Effector memory CD4-positive, alpha-beta T cell (primary cell): ENCODE results near the gene MYH9.
"Not testable (repeated sequence)": the region's sequence is repeated elsewhere in the genome, so short reads cannot be mapped to it uniquely, and the experiment has no call there.

Experiments
- DNase-seq, 3 donors: peaks; one replicate each; pipeline ENCODE4 v3.0.0-alpha.2; 2020
- H3K27ac ChIP-seq: 2 replicates; pipeline ENCODE4 v1.7.0; 2013; ENCODE audit warnings: mild to moderate bottlenecking, low read length, moderate library complexity; ENCODE audit not compliant: insufficient read depth, poor library complexity, severe bottlenecking
- H3K27me3 ChIP-seq: replicated peaks from 2 replicates; pipeline ENCODE4 v1.7.0; 2013; ENCODE audit warnings: mild to moderate bottlenecking, low read length; ENCODE audit not compliant: insufficient read depth, control insufficient read depth, poor library complexity, severe bottlenecking
- H3K36me3 ChIP-seq: 2 replicates; pipeline ENCODE4 v1.7.0; 2013; ENCODE audit warnings: mild to moderate bottlenecking, low read length, moderate library complexity; ENCODE audit not compliant: control insufficient read depth, insufficient read depth
- H3K4me1 ChIP-seq: 2 replicates; pipeline ENCODE4 v1.7.0; 2013; ENCODE audit warnings: low read length, mild to moderate bottlenecking; ENCODE audit not compliant: control insufficient read depth, insufficient read depth, poor library complexity, severe bottlenecking
- H3K4me3 ChIP-seq: 2 replicates; pipeline ENCODE4 v1.7.0; 2013; ENCODE audit warnings: low read length, low read depth, mild to moderate bottlenecking; ENCODE audit not compliant: insufficient read depth, poor library complexity, severe bottlenecking
- H3K9me3 ChIP-seq: 2 replicates; pipeline ENCODE4 v1.7.0; 2013; ENCODE audit warnings: mild to moderate bottlenecking, low read length, moderate library complexity; ENCODE audit not compliant: control insufficient read depth

MYH9 gene

DNA sequence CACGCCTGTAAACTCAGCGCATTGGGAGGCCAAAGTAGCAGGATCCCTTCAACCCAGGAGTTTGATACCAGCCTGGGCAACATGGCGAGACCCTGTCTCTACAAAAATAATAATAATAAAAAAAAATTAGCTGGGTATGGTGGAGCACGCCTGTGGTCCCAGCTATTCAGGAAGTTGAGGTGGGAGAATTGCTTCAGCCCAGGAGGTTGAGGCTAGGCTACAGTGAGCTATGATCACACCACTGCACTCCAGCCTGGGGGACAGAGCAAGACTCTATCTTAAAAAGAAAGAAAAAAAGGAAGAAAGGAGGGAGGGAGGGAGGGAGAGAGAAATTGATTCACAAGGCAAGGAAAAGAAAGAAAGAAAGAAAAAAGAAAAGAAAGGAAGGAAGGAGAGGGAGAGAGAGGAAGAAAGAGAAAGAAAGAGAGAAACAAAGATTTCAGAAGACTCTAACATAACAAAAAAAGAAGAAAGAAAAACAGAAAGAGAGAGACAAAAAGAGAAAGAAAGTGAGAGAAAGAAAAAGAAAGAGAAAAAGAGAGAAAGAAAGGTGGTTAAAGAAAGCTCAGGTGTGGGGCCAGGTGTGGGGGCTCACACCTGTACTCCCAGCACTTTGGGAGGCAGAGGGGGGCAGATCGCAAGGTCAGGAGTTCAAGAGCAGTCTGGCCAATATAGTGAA, 37.3 kb upstream of the MYH9 start:
- H3K36me3 ChIP-seq, result no peaks in the 10 kb centered on the region
- no peaks in the 10 kb centered on the region for H3K4me1 ChIP-seq
- H3K9me3 ChIP-seq, result no peaks in the 10 kb centered on the region
- no peaks in the 10 kb centered on the region for H3K27me3 ChIP-seq
- H3K4me3 ChIP-seq, result no peak overlapping the region
- DNase-seq, result no peak
- H3K27ac ChIP-seq, result no peak overlapping the region

DNA sequence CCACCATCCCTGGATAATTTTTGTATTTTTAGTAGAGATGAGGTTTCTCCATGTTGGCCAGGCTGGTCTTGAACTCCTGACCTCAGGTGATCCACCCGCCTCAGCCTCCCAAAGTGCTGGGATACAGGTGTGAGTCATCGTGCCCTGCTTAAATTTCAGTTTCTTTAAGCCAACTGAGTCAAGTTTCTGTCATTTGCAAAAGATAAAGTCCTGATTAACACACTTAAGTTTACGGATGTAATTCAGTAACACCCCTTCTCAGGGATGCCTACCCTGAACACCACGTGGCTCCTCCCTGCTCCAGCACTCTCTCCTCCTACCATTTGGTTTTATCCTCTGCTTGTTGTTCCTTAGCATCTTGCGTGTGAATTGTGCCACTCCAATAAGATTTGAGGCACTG, 36.7 kb upstream of the MYH9 start:
- not testable (repeated sequence) for H3K27ac ChIP-seq, DNase-seq, H3K4me3 ChIP-seq, H3K27me3 ChIP-seq, H3K36me3 ChIP-seq, H3K9me3 ChIP-seq, H3K4me1 ChIP-seq

DNA sequence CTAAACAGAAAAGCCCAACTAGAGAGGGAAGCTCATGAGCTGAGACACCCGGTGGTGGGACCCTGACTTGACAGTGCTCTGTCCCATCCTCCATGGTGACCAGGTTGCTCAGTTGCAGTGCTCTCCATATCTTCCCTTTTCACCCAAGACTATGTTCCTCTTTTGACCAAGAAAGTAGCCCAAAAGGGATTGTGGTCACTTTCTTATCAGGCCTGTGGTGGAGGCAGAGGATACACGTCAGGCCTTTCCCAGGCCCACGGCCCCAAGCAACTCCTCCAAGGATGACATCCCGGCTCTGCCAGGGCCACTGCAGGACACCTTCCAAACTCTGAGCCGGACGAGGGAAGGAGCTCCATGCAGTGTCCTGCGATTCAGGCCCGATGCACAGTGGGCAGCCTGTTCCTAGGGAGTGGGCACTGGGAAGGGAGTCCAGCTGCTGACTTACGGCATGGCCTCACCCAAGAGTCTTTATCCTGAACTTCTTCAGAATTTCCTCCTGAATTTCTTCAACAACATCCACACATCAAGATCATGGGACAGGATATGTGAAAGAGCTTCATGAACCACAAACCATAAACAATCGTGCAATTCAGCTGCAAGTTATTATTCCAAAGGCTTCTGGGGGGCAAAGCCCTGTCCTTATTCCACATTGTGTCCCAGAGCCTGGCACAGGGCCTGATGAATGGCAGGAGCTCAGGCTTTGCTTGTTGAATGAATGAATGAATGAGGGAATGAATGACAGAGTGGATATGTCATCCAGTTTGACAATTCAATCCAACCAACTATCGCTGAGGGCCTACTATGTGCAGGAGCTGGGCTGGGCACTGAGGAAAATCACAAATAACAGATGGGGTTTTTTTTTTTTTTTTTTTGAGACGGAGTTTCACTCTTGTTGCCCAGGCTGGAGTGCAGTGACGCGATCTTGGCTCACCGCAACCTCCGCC, 36.0 kb upstream of the MYH9 start:
- no peaks in the 10 kb centered on the region for H3K27me3 ChIP-seq
- no peaks in the 10 kb centered on the region for H3K36me3 ChIP-seq
- H3K4me1 ChIP-seq, result peaks cover 5% of the 10 kb centered on the region
- DNase-seq, result no peak
- H3K9me3 ChIP-seq, result no peaks in the 10 kb centered on the region
- no peak overlapping the region for H3K4me3 ChIP-seq
- H3K27ac ChIP-seq, result no peak overlapping the region

DNA sequence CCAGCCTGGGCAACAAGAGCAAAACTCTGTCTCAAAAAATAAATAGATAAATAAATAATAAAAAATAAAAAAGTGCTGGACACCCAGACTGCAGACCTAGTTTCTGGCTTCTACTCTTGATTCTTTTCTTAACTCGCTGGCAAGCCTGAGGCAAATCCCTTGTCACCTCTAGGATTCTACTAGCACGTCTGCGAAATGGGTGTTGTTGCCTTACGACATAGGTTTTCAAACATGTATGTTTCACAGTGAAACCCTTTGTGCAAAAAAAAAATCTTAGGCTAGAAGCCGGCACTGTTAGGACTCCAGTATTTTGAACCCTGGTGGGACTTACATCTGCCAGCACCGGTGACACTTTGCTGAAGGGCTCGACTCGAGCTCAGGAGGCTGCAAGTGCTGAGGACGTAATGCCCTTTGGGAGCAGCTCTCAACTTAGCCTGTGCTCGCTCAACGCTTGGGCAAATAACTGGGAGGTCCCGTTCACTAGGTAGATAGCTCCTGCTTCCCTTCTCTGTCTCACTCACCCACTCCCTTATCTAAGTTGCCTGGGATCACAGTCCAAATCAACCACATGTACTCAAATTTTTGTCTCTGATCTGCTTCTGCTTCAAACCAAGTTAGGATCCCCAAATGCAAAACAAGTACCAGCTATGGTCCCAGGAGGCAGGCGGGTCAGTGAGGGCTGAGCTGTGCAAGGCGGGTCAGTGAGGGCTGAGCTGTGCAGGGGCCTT, 34.7 kb upstream of the MYH9 start:
- Histone ChIP-seq H3K27me3 (no peaks in the 10 kb centered on the region), H3K4me3 (no peak overlapping the region), H3K27ac (no peak overlapping the region), H3K36me3 (no peaks in the 10 kb centered on the region), H3K9me3 (no peaks in the 10 kb centered on the region), H3K4me1 (peaks cover 5% of the 10 kb centered on the region)
- no peak for DNase-seq

DNA sequence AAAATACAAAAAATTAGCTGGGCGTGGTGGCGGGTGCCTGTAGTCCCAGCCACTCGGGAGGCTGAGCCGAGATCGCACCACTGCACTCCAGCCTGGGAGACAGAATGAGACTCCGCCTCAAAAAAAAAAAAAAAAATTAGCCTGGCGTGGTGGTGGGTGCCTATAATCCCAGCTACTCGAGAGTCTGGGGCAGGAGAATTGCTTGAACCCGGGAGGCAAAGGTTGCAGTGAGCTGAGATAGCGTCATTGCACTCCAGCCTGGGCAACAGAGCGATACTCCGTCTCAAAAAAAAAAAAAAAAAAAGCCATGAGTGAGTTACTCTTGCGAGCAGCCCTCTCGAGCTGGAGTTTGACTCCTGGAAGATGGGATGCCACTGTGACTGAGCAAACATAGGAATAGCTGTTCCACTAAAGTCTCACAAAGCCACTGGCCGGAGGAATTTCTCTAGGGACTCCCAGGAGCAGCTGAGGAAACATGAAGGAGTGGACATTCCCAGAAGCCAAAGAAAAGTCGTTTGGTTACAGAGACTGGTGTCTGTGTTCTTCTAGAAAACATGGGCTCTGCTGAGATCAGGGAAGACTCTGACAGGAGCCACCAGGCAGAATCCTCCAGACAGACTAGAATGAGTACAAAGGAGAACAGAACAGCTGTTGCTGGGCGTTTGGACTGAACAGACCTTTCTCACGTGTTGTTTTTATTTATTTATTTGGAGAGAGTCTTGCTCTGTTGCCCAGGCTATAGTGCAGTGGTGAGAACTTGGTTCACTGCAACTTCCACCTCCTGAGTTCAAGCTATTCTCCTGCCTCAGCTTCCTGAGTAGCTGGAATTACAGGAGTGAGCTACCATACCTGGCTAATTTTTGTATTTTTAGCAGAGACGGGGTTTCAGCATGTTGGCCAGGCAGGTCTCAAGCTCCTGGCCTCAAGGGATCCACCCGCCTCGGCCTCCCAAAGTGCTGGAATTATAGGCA, 32.4 kb upstream of the MYH9 start:
- no peaks in the 10 kb centered on the region for H3K27me3 ChIP-seq
- H3K9me3 ChIP-seq, result no peaks in the 10 kb centered on the region
- H3K4me1 ChIP-seq, result peaks cover 5% of the 10 kb centered on the region
- DNase-seq, result no peak
- H3K27ac ChIP-seq, result no peak overlapping the region
- no peak overlapping the region for H3K4me3 ChIP-seq
- no peaks in the 10 kb centered on the region for H3K36me3 ChIP-seq

DNA sequence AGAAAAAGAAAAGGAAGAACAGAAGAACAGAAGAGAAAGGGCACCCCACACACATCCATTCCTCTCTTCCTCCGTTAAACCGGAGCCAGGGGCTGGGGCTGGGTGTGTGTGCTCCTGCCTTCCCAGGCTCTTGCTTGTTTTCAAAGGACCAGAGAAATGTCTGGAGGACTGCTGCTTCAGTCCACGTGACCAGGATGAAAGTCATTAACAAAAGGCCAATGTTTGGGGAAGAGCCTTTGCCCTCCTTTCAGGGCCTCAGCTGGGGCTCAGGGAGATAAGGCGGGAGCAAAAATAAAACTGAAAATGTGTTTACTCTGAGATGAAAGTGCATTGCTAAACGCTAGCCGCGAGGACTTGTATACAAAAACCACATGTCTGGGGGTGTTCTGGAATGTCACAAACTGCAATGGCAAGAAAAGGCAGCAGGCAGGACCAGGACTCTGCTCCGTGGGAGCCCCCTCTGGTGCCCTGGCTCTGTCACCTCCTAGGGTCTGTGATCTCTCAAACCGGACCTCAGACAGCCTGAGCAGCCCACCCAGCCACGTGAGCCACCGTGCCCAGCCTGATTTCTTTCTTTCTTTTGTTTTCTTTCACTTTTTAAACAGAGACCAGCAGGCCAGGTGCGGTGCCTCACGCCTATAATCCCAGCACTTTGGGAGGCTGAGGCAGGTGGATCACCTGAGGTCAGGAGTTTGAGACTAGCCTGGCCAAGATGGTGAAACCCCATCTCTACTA, 31.6 kb upstream of the MYH9 start:
- Histone ChIP-seq H3K4me1 (peaks cover 5% of the 10 kb centered on the region), H3K36me3 (no peaks in the 10 kb centered on the region), H3K9me3 (no peaks in the 10 kb centered on the region), H3K4me3 (no peak overlapping the region), H3K27ac (no peak overlapping the region), H3K27me3 (no peaks in the 10 kb centered on the region)
- no peak for DNase-seq

DNA sequence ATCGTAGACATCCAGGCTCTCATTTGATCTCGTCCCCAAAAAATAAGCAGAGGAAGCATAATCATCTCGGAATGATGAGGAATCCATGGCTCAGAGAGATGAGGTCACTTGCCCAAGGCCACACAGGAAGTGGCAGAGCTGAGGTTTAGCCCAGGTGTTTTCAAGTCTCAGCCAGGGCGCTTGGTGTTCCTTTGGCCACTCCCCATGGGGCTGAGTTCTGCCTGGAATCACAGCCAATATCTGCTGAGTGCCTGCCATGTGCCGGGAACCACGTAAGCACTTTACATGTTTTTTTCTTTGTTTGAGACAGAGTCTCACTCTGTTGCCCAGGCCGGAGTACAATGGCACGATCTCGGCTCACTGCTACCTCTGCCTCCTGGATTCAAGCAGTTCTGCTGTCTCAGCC, 29.5 kb upstream of the MYH9 start:
- H3K36me3 ChIP-seq, result no peaks in the 10 kb centered on the region
- H3K4me1 ChIP-seq, result peaks cover 5% of the 10 kb centered on the region
- H3K27ac ChIP-seq, result no peak overlapping the region
- H3K27me3 ChIP-seq, result no peaks in the 10 kb centered on the region
- DNase-seq, result no peak
- H3K9me3 ChIP-seq, result no peaks in the 10 kb centered on the region
- no peak overlapping the region for H3K4me3 ChIP-seq

DNA sequence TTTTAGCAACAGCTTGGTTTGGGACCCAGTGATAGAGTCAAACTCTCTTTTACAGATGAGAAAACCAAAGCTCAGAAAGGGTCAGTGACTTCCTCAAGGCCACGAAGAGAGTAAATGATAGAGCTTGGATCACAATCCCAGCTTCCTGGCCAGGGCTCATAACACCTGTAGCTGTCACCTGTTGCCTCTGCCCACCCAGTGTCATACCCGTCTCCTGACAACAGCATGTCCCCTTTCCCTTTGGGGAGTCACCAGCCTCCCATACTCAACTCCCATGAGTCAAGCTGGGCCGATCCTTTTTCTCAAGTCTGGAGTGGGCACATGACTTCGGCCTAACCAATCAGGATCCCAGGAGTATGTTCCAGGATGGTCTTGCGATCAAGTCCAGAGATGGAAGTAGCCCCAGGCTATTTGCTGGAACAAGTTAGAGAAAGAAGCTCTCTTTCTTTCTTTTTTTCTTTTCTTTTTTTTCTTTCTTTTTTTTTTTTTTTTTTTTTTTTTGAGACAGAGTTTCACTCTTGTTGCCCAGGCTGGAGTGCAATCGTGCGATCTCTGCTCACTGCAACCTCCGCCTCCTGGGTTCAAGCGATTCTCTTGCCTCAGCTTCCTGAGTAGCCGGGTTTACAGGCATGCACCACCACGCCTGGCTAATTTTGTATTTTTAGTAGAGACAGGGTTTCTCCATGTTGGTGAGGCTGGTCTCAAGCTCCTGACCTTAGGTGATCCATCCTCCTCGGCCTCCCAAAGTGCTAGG, 27.8 kb upstream of the MYH9 start:
- no peak overlapping the region for H3K27ac ChIP-seq
- no peaks in the 10 kb centered on the region for H3K36me3 ChIP-seq
- H3K4me3 ChIP-seq, result no peak overlapping the region
- no peaks in the 10 kb centered on the region for H3K27me3 ChIP-seq
- no peak for DNase-seq
- H3K4me1 ChIP-seq, result peaks cover 16% of the 10 kb centered on the region
- no peaks in the 10 kb centered on the region for H3K9me3 ChIP-seq
